ENCODE results near the gene FRS2.

DNA sequence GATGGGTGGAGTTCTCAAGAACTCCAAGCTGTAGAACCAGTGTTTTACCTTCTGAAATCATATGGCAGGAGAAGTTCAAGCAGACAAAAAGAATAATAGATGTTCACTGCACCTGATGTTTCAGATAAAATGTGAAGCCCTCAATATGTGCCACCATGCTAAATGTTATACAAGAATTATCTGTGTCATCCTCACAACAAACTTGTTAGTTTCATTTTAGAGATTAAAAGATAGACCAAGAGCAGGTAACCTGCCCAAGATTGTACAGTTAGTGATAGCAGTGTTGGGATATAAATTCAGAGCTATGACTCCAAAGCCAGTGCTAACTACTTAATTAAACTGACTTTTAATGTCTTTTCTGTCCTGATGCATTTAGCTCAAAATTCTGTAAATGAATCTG, 44.7 kb downstream of the FRS2 start:
- TF ChIP-seq POLR2AphosphoS5 (IDR thresholded peaks at IDR 0.05) (no peak), POLR2A (IDR thresholded peaks at IDR 0.05) (no peak), EP300 (IDR thresholded peaks at IDR 0.05) (no peak)
- TF ChIP-seq, protein P1, sequence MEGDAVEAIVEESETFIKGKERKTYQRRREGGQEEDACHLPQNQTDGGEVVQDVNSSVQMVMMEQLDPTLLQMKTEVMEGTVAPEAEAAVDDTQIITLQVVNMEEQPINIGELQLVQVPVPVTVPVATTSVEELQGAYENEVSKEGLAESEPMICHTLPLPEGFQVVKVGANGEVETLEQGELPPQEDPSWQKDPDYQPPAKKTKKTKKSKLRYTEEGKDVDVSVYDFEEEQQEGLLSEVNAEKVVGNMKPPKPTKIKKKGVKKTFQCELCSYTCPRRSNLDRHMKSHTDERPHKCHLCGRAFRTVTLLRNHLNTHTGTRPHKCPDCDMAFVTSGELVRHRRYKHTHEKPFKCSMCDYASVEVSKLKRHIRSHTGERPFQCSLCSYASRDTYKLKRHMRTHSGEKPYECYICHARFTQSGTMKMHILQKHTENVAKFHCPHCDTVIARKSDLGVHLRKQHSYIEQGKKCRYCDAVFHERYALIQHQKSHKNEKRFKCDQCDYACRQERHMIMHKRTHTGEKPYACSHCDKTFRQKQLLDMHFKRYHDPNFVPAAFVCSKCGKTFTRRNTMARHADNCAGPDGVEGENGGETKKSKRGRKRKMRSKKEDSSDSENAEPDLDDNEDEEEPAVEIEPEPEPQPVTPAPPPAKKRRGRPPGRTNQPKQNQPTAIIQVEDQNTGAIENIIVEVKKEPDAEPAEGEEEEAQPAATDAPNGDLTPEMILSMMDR (IDR thresholded peaks at IDR 0.05), result no peak

All from gastroesophageal sphincter (tissue), 3 donors.